Measurements from ENCODE around the gene PMPCA. TPM values are rescaled to one million over a fixed set of nuclear protein-coding genes. Genes with fewer than 3 reads are reported as not detected.
"Not testable (repeated sequence)": the region's sequence is repeated elsewhere in the genome, so short reads cannot be mapped to it uniquely, and the experiment has no call there.

Gene PMPCA
- total RNA-seq, 1 experiment from 2014 or later, result 64.2 TPM

DNA sequence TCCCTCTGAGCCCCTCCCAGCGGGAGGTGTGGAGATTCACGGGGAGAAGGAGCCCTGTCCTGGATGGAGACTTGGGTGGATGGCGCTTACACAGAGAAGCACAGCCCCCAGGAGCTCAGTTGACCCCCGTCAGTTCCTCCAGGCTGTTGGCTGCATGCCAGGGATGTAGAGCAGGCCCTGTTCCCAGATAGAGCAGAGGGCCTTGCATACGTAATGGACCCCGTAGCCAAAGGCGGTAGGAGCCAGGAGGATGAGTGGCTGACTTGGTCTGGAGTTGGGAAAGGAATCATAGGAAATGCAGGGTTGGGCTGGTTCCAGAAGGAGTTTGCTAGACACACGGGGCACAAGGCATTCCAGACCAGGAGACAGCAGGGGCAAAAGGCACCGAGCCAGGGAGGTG is 2.5 kb downstream of the PMPCA start:
- DNase-seq (ENCODE audit: low spot score), result no peak

DNA sequence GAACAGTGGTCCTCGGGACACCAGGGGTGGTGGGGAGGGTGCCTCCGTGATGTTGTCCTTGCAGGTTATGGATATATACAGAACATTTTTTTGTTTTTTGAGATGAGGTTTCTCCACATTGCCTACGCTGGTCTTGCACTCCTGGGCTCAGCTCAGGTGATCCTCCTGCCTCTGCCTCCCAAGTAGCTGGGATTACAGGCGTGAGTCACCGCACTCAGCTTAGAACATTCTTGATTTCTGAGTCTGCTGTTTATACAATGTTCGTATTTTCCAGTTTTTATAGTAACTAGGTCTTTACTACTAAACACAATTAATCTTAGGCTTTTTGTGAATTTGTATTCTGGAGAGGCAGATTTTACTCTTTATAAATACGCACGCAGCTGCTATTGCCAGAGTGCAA is 6.0 kb downstream of the PMPCA start:
- no peak for DNase-seq (ENCODE audit: low spot score)

DNA sequence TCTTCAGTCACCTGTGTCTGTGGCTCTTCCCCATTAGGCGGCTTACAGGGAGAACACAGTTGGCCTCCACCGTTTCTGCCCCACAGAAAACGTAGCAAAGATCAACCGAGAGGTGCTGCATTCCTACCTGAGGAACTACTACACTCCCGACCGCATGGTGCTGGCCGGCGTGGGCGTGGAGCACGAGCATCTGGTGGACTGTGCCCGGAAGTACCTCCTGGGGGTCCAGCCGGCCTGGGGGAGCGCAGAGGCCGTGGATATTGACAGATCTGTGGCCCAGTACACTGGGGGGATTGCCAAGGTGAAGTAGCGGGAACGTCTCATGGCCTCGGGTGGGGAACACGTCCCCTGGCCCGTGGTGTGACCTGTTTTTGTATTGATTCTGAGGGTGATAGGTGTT is 6.5 kb downstream of the PMPCA start:
- DNase-seq (ENCODE audit: low spot score), result no peak

DNA sequence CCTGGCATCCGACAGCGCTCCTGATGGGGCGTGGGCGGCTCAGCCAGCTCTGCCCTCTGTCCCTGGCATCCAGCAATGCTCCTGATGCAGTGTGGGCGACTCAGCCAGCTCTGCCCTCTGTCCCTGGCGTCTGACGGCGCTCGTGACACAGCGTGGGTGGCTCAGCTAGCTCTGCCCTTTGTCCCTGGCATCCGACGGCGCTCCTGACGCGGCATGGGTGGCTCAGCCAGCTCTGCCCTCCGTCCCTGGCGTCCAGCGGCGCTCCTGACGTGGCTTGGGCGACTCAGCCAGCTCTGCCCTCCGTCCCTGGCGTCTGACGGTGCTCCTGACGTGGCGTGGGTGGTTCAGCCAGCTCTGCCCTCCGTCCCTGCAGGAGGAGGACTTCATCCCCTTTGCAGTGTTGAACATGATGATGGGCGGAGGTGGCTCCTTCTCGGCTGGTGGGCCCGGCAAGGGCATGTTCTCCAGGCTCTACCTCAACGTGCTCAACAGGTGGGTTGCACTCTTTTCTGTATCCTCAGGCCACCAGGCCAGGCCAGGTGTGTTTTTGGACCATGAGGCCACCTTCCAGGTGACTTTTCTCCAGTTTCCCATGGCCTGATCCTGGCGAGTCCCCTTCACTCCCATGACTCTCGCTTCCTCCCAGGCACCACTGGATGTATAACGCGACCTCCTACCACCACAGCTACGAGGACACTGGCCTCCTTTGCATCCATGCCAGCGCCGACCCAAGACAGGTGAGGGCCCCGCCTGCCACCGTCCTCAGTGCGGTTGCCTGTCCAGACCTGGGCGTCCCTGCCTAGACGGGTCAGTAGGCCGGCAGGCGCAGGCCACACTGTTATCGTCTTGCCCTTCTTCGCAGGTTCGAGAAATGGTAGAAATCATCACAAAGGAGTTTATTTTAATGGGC is 8.0 kb downstream of the PMPCA start:
- DNase-seq (ENCODE audit: low spot score), result no peak

DNA sequence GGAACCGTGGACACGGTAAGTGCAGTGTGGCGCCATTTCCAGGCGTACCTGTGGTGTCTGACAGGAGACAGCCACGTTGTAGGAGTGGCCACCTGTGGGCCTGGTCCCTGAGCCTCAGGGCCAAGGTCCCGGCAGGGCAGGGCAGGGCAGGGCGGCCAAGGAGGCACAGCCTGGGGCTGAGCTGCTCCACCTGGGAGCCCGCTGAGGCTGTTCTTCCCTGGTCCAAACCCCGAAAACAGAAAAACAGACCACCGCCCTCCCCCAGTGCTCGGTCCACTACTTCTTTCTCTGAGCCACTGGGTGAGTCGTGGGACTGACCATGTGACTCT is 8.6 kb downstream of the PMPCA start:
- no peak for DNase-seq (ENCODE audit: low spot score)

DNA sequence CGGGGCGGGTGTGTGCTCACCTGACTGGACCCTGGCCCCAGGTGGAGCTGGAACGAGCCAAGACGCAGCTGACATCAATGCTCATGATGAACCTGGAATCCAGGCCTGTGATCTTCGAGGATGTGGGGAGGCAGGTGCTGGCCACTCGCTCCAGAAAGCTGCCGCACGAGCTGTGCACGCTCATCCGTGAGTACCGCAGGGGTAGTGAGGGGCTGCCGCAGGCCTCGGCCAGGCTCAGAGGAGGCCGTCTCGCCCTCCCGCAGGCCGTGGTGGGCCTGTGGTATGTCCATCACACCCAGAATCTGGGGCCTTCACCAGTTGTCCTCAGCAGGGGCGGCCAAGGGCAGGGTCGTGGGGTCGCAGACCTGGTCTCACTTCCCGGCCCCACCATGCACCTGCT is 11.3 kb downstream of the PMPCA start:
- no peak for DNase-seq (ENCODE audit: low spot score)

DNA sequence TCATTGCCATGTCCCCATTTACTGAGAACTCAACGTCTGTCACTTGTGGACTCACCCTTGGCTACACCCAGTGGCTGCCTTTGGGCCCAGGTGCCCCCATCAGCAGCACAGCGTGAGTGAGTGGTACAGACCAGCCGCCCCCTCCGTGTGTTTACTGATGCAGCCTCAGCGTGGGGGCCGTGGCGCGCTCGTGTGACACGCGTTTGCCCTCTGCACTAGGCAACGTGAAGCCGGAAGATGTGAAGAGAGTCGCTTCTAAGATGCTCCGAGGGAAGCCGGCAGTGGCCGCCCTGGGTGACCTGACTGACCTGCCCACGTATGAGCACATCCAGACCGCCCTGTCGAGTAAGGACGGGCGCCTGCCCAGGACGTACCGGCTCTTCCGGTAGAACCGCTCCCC is 12.4 kb downstream of the PMPCA start:
- DNase-seq (ENCODE audit: low spot score), result no peak

DNA sequence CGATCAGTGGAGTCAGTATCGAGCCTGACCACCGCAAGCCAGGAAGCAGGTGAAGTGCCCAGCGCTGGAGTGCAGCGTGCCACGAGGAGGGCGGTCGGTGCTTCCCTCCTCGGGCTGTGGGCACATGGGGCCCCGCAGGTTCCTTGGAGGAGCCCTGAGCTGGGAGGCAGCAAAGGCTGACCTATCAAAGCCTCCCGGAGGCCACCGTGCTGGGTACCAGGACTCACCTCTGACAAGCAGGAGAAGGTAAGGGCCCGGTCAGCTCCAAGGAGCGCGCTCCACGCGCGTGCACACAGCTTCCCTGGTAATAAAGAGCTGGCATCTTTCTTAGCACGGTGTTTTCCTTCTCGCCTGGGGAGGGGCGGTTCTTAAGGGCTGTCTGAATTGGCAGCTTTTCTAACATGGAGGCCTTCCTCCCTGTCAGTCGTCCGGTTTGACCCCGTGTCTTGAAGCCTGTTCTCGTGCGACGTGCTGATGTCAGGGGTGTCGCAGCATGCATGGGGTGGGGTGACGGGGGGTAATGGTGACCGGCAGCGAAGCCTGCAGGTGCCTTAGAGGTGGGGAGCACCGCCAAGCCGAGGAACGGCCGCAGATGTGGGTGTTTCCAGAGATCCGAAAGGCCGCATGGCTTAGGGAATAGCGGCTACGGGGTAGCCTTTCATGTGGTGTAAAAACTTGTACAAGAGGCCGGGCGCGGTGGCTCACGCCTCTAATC is 13.1 kb downstream of the PMPCA start:
- no peak for DNase-seq (ENCODE audit: low spot score)

DNA sequence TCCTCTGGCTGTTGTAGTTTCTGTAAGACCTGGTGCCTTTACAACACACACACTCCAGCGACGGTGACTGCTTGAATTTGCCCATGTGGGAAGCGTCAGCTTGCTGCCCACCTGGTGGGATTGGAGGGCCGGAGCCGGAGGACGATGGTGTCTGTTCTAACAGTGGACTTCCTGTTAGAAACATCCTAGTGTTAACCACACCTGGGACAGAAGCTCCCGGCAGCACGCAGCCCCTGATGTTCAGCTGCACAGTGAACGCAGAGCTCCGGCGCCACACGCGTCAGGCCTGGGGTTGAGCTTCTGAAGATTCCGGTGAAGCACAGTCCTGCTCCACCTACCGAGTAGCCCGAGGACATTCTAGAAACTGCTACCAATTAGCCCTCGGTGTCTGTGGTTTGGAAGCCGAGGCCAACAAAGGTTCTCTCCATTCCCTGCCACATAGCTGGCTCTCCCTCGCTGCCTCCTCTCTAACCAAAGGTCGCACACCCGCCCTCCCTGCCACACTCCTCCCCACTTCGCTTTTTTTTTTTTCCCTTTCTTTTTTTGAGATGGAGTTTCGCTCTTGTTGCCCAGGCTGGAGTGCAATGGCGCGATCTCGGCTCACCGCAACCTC is 14.4 kb downstream of the PMPCA start:
- no peak for DNase-seq (ENCODE audit: low spot score)

DNA sequence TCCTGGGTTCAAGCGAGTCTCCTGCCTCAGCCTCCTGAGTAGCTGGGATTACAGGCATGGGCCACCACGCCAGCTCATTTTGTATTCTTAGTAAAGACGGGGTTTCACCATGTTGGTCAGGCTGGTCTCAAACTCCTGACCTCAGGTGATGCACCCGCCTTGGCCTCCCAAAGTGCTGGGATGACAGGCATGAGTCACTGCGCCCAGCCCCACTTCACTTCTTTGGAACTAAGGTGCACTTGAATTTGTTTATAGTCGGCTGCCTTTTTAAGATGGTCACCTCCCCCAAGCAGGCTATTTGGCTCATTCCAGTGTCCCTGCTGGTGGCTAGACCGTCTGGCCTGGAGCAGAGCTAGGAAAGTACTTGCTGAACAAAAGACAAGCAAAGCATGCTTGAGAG is 14.9 kb downstream of the PMPCA start:
- not testable (repeated sequence) for DNase-seq (ENCODE audit: low spot score)

DNA sequence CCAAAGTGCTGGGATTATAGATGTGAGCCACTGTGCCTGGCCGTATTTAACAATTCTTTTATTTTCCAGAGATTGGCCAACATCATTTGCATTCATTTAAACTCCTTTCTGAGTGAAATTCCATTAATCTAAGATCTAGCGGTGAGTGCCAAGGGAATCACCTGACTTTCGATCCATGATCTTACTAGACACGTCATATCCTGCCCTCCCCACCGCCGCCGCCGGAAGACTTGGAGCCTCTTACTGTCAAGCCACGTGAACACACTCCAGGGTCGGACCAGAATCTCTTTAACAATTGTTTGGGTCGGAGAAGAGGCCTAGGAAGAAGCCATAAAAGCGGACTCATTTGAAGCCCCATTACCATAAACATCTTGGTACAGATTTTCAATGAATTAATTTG is 16.3 kb downstream of the PMPCA start:
- DNase-seq (ENCODE audit: low spot score), result no peak

DNA sequence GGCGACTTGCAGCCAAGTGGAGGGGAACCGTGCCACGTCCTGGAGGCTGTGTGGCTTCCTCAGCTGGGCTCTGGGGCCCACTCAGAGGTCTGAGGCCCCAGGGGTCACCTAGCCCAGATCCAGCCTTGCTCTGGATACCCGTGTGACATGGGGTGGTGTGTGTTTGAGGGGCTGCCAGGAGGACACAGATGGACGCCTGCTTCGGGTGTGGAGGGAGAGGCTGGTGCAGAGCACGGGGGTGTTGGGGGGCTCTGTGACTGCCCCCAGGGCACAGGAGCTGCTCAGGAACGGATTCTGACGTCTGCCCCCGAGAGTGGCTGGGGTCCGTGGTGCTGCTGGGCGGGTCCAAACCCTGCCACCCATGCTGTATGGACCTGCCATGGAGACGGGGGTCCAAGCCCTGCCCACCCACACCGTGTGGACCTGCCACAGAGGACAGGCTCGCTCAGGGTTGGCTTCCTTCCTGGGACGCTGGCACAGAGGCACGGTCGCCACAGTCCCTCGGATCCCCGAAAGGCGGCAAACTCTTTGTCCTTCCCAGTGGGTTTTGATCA is 18.7 kb downstream of the PMPCA start:
- DNase-seq (ENCODE audit: low spot score), result no peak

DNA sequence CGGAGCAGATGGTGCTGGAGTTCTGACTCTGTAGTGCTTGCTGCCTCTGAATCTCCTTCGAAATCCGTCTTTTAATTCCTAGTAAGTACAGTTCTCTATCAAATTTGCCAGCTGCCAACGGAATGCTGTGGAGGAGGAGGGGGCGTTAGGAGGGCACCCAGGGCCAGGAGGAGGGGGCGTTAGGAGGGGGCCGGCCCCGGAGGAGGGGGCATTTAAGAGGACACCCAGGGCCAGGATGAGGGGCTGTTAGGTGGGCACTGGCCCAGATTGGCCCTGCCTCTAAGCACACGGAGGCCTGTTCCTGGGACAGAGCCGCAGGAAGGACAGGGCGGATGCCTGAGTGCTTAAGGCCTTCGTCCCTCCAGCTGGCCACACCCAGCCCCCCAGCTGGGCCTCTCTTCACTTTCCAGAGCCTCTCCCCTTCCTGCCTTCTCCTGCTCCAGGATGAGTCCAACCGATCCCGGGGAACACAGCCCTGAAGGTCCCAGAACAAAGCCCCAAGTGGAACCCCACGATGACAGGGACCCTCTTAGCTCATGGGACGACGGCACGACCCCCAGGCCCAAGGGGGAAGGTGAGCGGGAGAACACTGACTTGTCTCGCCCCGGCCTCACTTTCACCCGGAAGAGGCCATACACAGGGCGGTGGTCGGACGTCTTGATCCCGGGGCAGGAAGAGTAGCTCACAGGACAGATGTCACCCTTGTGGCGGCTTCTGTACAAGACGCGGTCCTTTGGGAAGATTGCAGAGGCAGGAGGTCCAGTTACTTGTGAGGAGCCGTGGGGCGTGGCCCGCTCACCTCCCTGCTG is 19.4 kb downstream of the PMPCA start:
- no peak for DNase-seq (ENCODE audit: low spot score)

DNA sequence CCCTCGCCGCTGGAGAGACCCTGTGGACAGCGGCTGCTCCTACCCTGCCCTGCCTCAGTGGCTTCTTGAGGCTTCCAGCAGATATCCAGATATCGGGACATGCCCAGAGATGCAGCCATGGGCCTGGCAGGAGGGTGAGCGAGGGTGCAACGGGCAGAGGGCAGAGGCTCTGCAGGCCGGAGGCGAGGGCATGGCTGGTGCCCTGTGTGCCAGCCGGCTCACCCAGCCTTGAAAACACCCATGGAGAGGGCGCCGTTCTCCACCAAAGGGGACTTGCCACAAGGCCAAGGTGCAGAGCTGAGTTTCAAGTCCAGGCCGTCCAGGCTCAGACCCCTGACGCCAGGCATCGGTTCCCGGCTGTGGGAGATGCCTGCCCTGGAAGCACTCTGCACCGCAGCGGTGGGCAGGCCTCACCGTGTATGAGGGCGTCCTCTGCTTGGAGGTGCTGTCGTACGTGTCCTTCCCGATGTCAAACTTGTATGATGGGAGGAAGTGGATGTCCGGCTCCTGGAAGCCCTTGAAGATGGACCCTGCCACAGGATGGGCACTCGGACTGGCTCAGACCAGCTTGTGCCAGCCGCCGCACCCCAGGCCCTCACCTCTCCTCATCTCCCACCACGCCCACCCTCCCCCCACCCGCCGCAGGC is 20.3 kb downstream of the PMPCA start:
- no peak for DNase-seq (ENCODE audit: low spot score)

DNA sequence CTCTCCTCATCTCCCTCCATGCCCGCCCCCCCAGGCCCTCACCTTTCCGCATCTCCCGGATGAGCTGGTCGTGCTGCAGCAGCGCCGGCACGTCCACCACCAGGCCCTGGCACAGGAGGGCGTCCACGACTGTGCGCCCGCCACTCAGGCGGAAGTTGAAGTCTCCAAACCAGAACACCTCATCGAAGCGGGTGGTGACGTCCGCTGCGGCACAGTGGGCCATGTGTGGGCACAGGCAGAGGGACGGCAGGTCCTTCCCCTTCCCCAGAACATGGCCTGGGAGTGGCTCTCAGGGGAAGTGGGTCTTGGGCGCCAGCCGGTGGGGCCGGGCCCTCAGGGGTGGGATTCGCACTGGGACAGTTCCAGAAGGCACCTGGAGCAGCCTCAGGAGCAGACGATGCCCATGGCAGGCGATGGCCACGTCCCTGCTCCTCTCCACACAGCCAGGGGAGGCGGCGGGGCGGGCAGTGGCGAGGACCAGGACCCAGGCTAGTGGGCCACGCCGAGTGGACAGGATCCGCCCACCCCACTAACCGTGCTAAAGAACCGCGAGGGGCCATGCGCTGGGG is 21.4 kb downstream of the PMPCA start:
- DNase-seq (ENCODE audit: low spot score), result no peak

DNA sequence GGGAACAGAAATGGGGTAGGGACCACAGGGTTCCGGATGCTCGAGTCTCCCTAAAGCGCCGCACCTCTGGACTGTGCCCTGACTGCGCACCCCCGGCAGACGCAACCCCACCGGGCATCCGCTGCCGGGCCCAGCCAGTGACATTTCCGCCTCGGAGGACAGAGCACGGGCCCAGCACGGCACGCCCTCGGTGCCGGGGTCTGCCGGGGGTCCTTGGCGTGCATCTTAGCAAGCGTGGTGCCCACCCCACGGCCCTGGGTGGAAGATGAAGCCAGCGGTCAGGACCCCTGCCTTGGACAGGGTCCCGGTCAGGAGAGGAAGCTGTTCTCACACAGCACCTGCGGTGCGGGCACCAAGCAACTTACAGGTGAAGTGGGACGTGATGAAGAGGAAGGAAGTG is 22.1 kb downstream of the PMPCA start:
- no peak for DNase-seq (ENCODE audit: low spot score)

DNA sequence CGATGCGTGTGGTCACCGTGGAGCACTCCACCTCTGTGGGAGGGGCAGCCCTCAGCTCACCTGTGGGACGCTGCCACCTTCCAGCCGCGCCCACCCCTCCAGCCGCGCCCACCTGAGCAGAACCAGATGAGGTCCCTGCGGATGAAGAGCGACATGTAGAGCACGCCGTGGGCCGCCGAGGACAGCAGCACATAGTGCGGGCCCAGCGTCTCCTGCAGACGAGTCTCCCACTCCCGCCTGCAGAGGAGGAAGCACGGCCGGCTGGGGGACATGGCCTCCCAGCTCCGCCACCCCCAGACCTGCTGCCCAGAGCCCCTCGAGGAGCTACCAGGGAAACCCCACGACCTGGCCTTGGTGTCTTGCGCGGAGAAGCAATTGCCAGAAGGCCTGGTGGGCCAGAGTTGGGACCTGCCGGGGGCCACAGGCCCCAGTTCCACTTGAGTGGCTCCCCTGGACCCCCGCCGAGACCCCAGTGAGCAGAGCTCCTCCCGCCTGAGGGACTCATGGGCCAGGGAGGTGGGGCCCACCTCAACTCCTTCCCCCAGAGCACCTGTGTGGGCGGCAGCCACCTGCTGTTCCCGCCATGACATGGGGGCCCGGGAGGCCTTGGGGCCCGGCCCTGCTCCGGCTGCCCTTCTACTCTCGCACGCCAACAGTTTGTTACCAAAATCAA is 22.7 kb downstream of the PMPCA start:
- DNase-seq (ENCODE audit: low spot score), result no peak

DNA sequence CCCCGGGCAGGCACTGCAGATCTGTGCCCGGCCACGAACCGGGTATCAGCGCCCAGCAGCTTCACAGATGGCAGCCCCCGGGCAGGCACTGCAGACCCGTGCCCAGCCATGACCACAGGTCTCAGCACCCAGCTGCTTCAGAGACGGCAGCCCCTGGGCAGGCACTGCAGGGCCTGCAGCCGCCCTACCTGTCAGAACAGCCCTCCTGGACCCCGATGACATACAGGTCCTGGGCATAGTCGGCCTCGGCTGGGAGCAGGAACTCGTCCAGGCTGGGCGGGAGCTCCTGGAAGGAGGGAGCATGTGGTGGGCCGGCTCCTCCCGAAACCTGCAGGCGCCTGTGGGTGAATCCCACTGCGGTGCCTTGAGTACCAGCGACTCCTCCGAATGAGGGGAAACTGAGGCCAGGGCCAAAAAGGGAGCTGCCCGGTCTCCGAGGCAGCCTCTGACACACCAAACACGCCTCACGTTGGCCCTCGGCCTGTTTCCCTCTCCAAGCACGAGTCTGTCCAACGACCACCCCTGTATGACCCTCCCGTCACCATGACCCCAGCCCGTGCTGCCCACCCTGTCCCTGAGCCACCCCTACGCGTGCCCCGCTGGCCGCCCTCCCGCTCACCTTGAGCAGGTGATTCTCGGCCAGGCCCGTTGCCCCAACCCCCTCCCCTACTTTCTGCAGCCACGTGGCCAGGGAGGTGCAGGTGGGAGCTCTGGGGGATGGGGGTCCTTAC is 23.6 kb downstream of the PMPCA start:
- DNase-seq (ENCODE audit: low spot score), result no peak

DNA sequence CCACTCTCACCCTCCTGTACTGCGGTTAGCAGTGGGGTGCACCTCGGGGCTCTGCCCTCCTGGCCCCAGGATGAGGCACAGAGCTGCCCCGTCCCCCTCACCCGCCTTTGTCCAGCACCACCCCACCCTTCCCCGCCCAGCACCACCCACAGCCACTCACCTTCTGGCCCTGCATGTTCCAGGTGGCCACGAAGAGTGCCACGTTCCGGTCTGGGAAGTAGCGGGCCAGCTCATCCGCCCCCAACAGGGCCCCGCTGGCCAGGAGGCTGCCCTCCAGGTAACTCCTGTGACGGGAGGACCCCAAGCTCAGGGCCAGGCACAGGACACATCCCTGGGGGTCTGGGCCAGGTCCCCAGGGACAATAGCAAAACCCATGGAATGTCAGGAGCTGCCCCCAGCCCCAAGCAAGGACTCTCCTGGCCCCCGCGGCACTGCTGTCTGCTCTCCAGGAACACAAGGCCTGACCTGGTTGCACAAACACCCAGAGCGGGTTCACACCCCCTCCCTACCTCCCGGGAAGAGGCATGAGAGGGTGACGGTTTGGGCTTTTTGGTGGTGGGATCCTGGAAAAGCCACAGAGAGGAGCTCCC is 24.2 kb downstream of the PMPCA start:
- DNase-seq (ENCODE audit: low spot score), result no peak

Measured in H4 (cell line).